ENCODE results near the gene FGF9.

The FGF9 gene

DNA sequence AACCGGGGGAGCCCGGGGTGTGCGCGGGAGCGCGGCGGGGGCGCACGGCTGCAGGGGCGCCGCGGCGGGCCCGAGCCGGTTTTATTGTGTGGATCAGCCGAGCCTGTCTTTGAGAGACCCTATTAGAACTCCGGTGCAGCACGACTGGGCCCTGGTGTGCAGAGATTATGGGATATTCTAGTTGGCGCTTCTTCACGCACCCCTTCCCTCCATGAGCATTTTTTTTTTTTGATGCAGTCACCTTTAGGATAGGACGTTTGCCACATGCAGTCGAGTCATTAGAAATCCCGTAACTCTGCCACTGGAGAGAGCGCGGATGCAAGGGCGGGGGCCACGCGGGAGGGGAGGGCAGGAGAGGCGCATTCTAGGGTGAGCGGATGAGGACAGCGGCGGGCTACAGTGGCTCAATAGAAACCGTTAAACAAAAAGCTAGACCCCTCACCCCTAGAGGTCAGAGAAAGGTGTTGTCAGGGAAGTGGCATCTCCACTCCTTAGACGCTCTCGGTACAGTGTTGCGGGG lies 3.7 kb downstream of the FGF9 start:
- DNase-seq (ENCODE audit: low read depth) = no peak

GRCh38 chr13:21675095-21675991 lies 4.5 kb downstream of the FGF9 start:
- no peak for DNase-seq (ENCODE audit: low read depth)

DNA sequence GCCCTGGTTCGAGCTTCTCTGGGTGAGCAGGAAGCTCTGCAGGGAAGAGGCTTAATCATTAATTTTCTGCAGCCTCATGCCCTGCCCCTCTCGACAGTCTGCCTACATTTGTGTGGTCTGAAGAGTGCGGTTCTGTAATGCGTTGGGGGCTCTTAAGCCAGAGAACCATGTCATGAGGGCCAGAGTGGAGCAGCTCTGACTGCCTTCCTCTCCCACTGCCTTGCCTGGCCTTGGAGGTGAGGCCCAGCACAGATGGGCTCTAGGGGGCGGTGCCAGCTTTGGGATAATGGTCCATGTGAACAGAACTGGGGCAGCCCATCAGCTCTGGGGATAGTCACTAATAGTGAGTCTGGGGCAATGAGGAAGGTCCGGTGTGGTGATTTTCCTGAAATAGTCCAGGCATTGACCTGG lies 5.7 kb downstream of the FGF9 start:
- no peak for DNase-seq (ENCODE audit: low read depth)

DNA sequence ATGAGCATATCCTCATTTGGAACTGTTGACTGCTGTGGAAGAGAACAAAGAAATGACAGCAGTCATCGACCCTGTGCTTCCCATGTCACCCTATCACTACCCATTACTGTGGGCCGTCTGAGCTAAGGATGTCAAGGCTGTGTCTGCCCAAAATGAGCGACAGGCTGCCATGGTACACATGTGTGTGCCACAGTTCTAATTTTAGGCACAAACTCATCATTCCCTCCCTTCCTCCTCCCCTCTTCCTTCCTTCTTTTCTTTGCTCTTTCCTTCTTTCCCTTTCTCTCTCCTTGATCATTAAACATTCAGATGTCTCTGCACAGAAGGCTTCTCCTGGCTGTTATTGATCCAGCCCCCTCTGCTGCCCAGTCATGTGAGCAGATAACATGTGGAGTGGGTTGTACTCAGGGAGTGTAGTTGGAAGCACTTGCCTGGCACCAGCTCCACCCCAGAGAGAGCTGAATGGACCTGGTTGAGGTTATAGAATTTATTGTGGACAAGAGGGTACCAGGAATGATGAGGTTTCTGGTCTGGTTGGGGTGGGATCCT lies 6.3 kb downstream of the FGF9 start:
- DNase-seq (ENCODE audit: low read depth) = no peak

DNA sequence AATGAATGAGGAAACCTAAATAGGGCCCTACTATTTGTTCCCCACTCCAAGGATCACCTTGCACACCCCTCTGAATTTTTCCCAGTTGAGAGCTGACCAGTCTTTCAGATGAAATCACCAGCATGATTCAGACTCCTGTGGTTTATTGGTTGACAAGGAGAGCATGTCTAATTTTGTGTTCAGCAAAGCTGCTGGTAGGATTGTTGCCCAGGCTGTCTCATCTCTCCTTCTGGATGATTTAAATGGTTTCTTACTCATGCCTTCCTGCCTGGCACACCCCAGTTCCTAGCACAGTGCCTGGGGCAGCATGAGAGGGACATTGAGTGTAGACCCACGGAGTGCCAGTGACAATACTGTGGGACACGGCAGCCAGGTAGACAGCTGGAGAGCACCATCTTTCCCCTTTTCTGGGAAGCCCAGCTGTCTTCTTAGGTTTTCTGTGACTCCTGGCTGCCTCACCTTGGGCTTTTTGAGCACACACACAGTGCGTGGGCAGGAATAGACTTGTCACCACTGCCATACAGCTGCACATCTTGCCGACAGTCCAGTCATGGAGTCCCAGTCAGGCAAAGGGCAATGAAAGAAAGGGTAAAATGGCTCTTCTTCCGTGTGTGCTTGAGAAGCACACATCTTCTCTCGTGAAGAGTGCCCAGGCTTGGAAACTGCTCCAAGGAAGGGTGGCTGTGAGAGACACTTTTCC lies 12.3 kb downstream of the FGF9 start:
- DNase-seq (ENCODE audit: low read depth) = no peak

DNA sequence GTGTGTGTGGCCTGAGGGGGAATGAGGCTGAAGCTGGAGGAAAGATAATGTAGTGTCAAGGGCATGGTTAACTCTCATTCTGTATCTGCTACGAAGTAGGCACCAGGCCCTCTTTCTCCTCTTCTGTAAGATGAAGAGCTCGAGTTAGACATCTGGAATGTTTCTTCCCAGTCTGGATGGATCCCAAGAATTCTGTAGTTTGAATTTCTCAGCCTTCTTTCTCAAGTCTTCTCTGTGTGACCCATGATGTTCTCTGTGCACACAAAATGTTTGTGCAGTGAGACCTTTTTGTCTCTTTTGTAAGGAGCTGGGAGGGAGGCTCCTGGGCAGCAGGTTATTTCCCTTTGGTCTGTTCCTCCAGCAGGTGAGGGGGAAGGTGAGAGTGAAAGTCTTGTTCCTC lies 13.7 kb downstream of the FGF9 start:
- no peak for DNase-seq (ENCODE audit: low read depth)

DNA sequence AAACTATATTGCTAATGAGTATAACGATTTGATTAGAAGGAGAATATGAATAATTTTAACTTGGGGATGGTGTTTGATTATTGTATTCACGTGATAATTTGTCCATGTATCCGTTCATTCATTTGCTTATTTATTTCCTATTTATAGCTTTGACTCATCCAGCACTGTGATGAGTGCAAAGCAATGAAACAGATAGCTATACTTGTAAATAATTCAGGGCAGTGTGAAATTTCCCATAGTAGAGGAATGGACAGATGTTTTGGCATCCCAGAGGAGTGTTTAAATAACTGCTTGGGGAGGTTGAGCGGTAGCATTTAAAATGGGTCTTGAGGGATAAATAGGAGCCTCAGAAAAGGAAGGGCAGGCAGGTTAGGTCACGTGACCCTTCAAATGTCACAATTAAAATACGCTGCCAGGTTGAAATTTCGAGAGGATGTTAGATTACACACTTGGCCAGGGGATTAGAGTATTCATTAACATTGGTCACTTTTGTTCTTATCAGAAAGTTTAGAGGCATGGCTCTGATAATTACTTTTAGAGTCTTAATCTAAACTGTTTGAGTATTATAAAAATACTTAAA lies 14.7 kb downstream of the FGF9 start:
- DNase-seq (ENCODE audit: low read depth) = no peak

- no peak for DNase-seq (ENCODE audit: low read depth)
Observed at GRCh38 chr13:21686751-21687391, 16.0 kb downstream of the FGF9 start.

- DNase-seq (ENCODE audit: low read depth) = no peak
Observed at GRCh38 chr13:21688056-21688455, 17.2 kb downstream of the FGF9 start.

GRCh38 chr13:21689097-21689496 lies 18.2 kb downstream of the FGF9 start:
- DNase-seq (ENCODE audit: low read depth) = no peak

GRCh38 chr13:21690955-21691354 lies 20.1 kb downstream of the FGF9 start:
- DNase-seq (ENCODE audit: low read depth) = no peak

DNA sequence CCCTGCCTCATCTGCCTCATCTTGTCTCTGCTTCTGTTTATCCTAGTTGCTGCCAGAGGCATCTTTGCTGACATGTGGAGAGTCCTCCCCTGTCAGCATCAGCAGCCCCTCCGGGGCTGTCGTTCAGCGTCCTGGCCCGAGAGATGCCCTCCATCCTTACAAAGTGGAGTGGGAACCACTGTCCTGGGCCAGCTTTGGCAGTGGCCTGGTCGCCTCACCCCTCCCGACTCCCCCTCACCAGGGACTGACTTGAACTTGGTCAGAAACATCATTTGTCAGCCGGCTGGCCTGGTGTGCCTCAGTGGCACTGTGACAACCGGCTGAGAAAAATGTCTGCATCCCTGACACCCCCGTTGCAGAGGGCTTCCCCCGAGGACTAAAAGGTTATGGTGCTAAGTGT lies 20.6 kb downstream of the FGF9 start:
- no peak for DNase-seq (ENCODE audit: low read depth)

DNA sequence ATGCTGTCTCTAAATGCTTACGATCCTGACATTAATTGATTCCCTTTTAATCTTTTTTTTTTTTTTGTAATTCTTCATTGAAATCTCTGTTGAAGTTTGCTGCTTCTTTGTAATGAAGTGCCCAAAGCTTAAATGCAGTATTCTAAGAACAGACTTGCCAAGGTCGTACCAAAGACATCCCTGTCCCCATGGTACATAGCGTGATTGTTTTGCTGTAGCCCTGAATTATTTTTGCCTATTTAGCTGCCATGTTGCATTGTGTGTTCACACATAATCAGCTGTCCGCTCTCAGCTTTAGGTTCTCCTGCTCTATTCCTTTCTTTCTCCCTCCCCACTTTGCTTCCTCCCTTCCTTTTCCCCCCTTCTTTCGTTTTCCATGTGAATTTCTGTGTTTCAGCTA lies 21.1 kb downstream of the FGF9 start:
- no peak for DNase-seq (ENCODE audit: low read depth)

GRCh38 chr13:21694831-21695230 lies 24.0 kb downstream of the FGF9 start:
- no peak for DNase-seq (ENCODE audit: low read depth)

DNA sequence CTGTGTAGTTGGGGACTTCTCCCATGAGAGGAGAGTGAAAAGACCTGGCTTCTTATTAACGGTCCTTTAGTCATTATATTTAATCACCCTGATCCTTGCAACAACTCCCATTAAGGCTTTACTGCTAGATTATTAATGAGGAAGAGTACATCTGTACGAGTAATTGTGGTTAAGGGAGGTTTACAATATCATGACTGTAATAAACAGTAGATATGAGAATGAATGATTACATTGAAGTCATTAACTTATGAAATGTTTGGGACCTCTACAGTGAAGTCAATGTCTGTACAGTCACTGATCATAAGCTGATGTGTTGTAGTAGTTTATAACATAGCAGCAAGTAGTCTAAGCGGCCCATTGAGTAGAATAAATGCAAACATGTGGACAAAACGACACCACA lies 24.7 kb downstream of the FGF9 start:
- no peak for DNase-seq (ENCODE audit: low read depth)

GRCh38 chr13:21696865-21697448 lies 26.1 kb downstream of the FGF9 start:
- no peak for DNase-seq (ENCODE audit: low read depth)

GRCh38 chr13:21698817-21699679 lies 28.2 kb downstream of the FGF9 start:
- no peak for DNase-seq (ENCODE audit: low read depth)

DNA sequence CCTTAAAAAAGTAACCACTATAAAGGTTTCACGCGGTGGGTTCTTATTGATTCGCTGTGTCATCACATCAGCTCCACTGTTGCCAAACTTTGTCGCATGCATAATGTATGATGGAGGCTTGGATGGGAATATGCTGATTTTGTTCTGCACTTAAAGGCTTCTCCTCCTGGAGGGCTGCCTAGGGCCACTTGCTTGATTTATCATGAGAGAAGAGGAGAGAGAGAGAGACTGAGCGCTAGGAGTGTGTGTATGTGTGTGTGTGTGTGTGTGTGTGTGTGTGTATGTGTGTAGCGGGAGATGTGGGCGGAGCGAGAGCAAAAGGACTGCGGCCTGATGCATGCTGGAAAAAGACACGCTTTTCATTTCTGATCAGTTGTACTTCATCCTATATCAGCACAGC lies 30.6 kb downstream of the FGF9 start:
- no peak for DNase-seq (ENCODE audit: low read depth)

DNA sequence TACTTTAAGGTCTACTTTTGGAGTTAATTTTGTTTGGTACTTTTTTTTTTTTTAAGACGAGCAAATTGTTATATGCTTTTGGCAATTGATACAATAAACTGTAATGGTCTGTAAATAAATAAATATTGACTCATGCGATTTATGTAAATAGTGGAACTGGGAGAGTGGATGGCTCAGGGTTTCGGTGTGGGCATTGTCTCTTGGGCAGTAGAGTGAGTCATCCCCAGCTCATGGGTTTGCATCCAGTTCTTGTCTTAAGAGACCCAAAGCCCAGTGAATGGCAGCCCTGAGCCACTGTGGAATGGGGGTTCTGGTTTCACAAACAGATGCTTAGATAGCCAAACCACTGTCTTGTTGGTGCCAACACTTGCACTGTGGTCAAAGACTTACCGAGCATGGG lies 33.0 kb downstream of the FGF9 start:
- DNase-seq (ENCODE audit: low read depth) = no peak

- DNase-seq (ENCODE audit: low read depth) = no peak
Observed at GRCh38 chr13:21707586-21707985, 36.7 kb downstream of the FGF9 start.

DNA sequence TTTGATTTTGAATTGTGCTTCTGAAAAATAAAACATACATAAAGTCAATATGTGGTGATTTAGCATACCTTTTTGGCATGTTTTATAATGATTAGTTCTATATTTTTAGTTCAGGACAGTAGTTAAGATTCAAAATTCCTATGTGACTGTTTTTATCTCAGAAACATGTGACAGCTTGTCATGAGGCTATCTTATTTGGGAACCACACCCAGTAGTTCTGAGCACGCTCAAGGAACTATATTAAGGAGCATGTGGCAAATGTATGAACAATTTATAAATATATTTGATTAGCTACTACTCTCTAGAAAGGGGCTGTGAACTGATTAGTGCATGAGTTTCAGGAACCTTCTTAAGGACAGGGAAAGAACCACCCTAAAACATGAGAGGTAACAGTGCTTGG lies 38.8 kb downstream of the FGF9 start:
- DNase-seq (ENCODE audit: low read depth) = no peak

Measured in HS-27A (cell line).